Measurements from ENCODE around the gene SAMD11.

GRCh38 chr1:972726-973458 is 49.2 kb downstream of the SAMD11 start:
- TF ChIP-seq POLR2A (IDR thresholded peaks at IDR 0.05; ENCODE audit: low read depth, low read length) (no peak), POLR2AphosphoS5 (IDR thresholded peaks at IDR 0.05; ENCODE audit: low read depth, low read length) (no peak), TAF1 (IDR thresholded peaks at IDR 0.05; ENCODE audit: borderline replicate concordance, low read depth, low read length) (no peak)
